Psoas muscle (tissue), 8 donors: Measurements from ENCODE around the gene SDF4. TPM values are rescaled to one million over a fixed set of nuclear protein-coding genes. Genes with fewer than 3 reads are reported as not detected.

Experiments
- ATAC-seq, 4 donors: fragments of 200-7000 bp; cut with Tn5 transposase; one replicate each; pipeline ENCODE4 v1.9.1; 2020; ENCODE audit warnings: moderate library complexity in 3 of 4, mild to moderate bottlenecking in 2 of 4
- DNase-seq, 2 donors: peaks; one replicate each; pipeline ENCODE4 v3.0.0-alpha.2; 2020
- H3K27ac ChIP-seq: fragments of 200-600 bp; one replicate; pipeline ENCODE4 v1.8.0; 2022
- H3K27me3 ChIP-seq, 3 donors: fragments of 200-600 bp in 1 of 3; one replicate each; pipeline versions ENCODE4 v1.6.1 to v1.8.0; 2013 to 2022; ENCODE audit warnings: low read length in 2 of 3, mild to moderate bottlenecking in 2 of 3, moderate library complexity in 1 of 3; ENCODE audit not compliant: insufficient read depth in 3 of 3
- H3K36me3 ChIP-seq, 2 donors: fragments of 200-600 bp in 1 of 2; one replicate each; pipeline versions ENCODE4 v1.6.1 to v1.8.0; 2013 to 2022; ENCODE audit warnings: low read depth in 1 of 2, mild to moderate bottlenecking in 1 of 2, moderate library complexity in 1 of 2; ENCODE audit not compliant: insufficient read depth in 1 of 2
- H3K4me1 ChIP-seq: fragments of 200-600 bp; one replicate; pipeline ENCODE4 v1.8.0; 2022
- H3K4me3 ChIP-seq: fragments of 200-600 bp; one replicate; pipeline ENCODE4 v1.8.0; 2022; ENCODE audit warnings: mild to moderate bottlenecking
- H3K9me3 ChIP-seq: fragments of 200-600 bp; one replicate; pipeline ENCODE4 v1.8.0; 2022
- CTCF ChIP-seq: fragments of 200-600 bp; IDR thresholded peaks from one replicate; pipeline ENCODE4 v1.8.0; 2022; ENCODE audit warnings: antibody characterized with exemption
- WGBS, 3 donors: extraction: QIAGEN DNeasy Blood & Tissue Kit; methylation state at CpG; one replicate each; pipeline versions ENCODE4 v1.1.6 to v1.1.7; 2013; 5-methylcytosine and 5-hydroxymethylcytosine counted together
- intact Hi-C, 2 donors: fragments of 100-400 bp; cut with DNase I; formaldehyde crosslinking; loops; one replicate each; pipeline versions ENCODE4 v1.11.0 to v1.14.2; 2022
- polyA plus RNA-seq, 3 donors: library from polyadenylated mRNA; stranded (reverse); fragments of 200-250 nt; gene quantifications; one replicate each; pipeline ENCODE4 v1.2.3, GENCODE V29; 2013
- total RNA-seq, 4 donors: library from RNA; stranded (reverse); fragmentation: NEBNext Ultra II Directional in 2 of 4; extraction: Animal tissue kit (Norgen Biotek cat#: 25700) in 2 of 4; gene quantifications; one replicate each; pipeline versions ENCODE4 v1.2.1 to v1.2.4, GENCODE V29; 2021 to 2023
- donor health status: healthy with polysubstance abuse.
- donor health status: DM: no; HTN: no; CAD: no; lungs with moderate emphysema.
- donor health status: Bipolar disorder and iron deficiency.
- donor health status: healthy.
- donor health status: DM: yes; HTN: yes; CAD: no.
- donor health status: DM: no; HTN: no; CAD: no.
- donor health status: DM: no; HTN: no; CAD: no.
- donor health status: DM: yes; HTN: yes; CAD: no.

Gene SDF4
- total and polyA plus RNA-seq, 7 donors: 67.5 to 129 (median 85.9) TPM

- DNase-seq (no peak), ATAC-seq (no peak)
- H3K36me3 ChIP-seq: peaks cover 0 to 77% of the 10 kb centered on the region in 2 donors
- no peak overlapping the region for H3K4me3 ChIP-seq
- no peaks in the 10 kb centered on the region for H3K27me3 ChIP-seq
- H3K4me1 ChIP-seq: peaks cover 2% of the 10 kb centered on the region
- TF ChIP-seq CTCF: no peak
- WGBS, 3 donors: 90 to 93% (median 90%) methylated on average over 44 of the region's 44 CpGs
- intact Hi-C loops: no loop called here
- H3K27ac ChIP-seq: no peak overlapping the region
- no peaks in the 10 kb centered on the region for H3K9me3 ChIP-seq
These were observed 9.1 kb downstream of the SDF4 start for GRCh38 chr1:1222575-1223225.

DNA sequence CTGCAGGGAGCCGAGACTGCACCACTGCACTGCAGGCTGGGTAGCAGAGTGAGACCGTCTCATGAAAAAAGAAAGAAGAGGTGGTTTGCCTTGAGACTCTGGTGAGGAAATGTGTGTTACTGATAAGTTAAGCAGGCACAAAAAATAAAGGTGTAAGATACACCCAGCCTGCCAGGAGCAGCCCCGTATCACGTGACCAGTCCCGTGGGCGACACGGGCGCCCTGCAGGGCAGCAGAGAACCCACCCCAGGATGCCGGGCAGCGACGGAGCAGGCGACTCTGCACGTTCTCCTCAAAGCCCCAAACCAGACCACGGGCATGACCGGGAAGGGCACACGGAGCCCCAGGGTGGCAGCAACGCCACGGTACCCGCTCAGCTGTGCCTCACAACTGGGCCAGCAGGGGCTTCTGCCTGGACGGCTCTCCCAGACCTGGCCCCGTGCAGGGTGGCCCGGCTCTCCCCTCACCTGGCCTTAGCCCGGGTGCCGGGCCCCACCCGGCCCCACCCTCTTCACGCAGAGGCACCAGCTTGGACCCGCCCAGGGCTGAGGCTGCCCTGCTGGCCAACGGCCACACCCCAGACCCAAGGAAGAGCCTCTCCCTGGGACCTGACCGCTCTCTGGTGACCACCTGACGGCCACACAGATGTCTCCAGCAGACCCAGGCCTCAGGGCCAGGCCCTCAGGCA, 9.8 kb downstream of the SDF4 start:
- TF ChIP-seq CTCF: no peak
- no peaks in the 10 kb centered on the region for H3K27me3 ChIP-seq
- H3K9me3 ChIP-seq: no peaks in the 10 kb centered on the region
- no peak overlapping the region for H3K27ac ChIP-seq
- DNase-seq (no peak), ATAC-seq (no peak)
- peaks cover 0 to 77% of the 10 kb centered on the region in 2 donors for H3K36me3 ChIP-seq
- no peak overlapping the region for H3K4me3 ChIP-seq
- intact Hi-C loops: no loop called here
- WGBS, 3 donors: 84 to 89% (median 89%) methylated on average over 23 to 30 of the region's 30 CpGs
- peaks cover 2% of the 10 kb centered on the region for H3K4me1 ChIP-seq

DNA sequence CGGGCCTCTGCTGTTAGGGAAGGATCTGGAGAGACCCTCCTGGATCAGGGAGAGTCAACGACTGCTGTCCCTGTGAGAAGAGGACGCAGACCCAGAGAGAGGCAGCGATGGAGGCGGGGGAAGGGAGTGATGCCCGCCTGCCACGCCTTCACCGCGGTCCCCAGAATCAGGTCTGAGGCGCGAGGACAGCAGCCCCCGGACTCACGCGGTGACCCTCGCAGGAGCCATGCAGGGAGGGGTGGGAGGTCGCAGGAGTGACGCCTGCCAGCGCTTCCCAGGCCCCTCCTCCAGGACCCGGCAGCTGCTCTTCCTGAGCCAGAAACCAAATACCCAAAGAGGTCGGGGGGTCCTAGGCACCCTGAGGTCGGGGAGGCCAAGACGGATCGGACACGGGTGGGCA, 11.6 kb downstream of the SDF4 start:
- 81 to 88% (median 87%) methylated on average over 23 to 24 of the region's 24 CpGs for WGBS, 3 donors
- no peaks in the 10 kb centered on the region for H3K4me1 ChIP-seq
- H3K36me3 ChIP-seq: peaks cover 0 to 83% of the 10 kb centered on the region in 2 donors
- no peak for TF ChIP-seq CTCF
- no peak overlapping the region for H3K4me3 ChIP-seq
- no peak for DNase-seq
- H3K9me3 ChIP-seq: no peaks in the 10 kb centered on the region
- intact Hi-C loops: no loop called here
- no peaks in the 10 kb centered on the region for H3K27me3 ChIP-seq
- no peak for ATAC-seq
- H3K27ac ChIP-seq: no peak overlapping the region

DNA sequence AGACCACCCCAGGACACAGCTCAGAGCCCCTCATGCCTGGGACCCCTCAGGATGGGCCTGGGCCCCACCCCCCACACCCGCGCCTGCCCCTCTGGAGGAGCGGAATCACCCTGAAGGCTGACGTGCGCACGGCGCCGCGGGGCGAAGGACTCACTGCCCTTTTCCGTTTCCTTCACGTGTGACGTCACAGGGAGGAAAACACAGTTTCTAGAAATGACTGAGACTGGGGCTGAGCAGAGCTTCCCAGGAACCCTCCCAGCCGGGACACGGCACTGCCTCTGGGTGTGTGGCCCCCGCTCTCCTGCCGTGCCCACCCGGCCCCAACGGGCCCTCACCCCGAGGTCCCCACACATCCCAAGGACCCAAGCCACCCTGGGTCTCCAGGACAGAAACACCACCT, 12.5 kb downstream of the SDF4 start:
- no peaks in the 10 kb centered on the region for H3K27me3 ChIP-seq
- intact Hi-C loops: no loop called here
- no peak overlapping the region for H3K4me3 ChIP-seq
- no peaks in the 10 kb centered on the region for H3K4me1 ChIP-seq
- ATAC-seq: no peak
- no peak overlapping the region for H3K27ac ChIP-seq
- no peak for DNase-seq
- WGBS, 3 donors: 93 to 95% (median 95%) methylated on average over 20 of the region's 20 CpGs
- H3K36me3 ChIP-seq: peaks cover 0 to 76% of the 10 kb centered on the region in 2 donors
- TF ChIP-seq CTCF: no peak
- no peaks in the 10 kb centered on the region for H3K9me3 ChIP-seq
